H9 (cell line): ENCODE results near the gene PLA2G2C. TPM values are rescaled to one million over a fixed set of nuclear protein-coding genes. Genes with fewer than 3 reads are reported as not detected.

Source experiments
- DNase-seq: peaks from one replicate; pipeline ENCODE4 v3.0.0-alpha.2; 2017
- H2AFZ ChIP-seq: one replicate; pipeline ENCODE4 v1.6.1; 2013; ENCODE audit warnings: mild to moderate bottlenecking, low read length, control low read depth, moderate library complexity
- H2AK5ac ChIP-seq: 2 replicates; pipeline ENCODE4 v1.6.1; 2013; ENCODE audit warnings: low read length, control low read depth, mixed read lengths; ENCODE audit not compliant: insufficient read length
- H2BK120ac ChIP-seq: one replicate; pipeline ENCODE4 v1.6.1; 2013; ENCODE audit warnings: low read depth, mild to moderate bottlenecking, low read length, control low read depth, inconsistent platforms; ENCODE audit not compliant: poor library complexity, severe bottlenecking
- H2BK12ac ChIP-seq: 2 replicates; pipeline ENCODE4 v1.6.1; 2013; ENCODE audit warnings: low read length, control low read depth, mixed read lengths, low read depth; ENCODE audit not compliant: insufficient read length
- H2BK15ac ChIP-seq: 2 replicates; pipeline ENCODE4 v1.6.1; 2013; ENCODE audit warnings: low read depth, low read length, control low read depth
- H2BK20ac ChIP-seq: one replicate; pipeline ENCODE4 v1.6.1; 2013; ENCODE audit warnings: low read depth, mild to moderate bottlenecking, low read length, control low read depth, inconsistent platforms; ENCODE audit not compliant: poor library complexity, severe bottlenecking
- H2BK5ac ChIP-seq: 2 replicates; pipeline ENCODE4 v1.6.1; 2013; ENCODE audit warnings: low read length, control low read depth, mixed read lengths; ENCODE audit not compliant: insufficient read length
- H3K14ac ChIP-seq: 2 replicates; pipeline ENCODE4 v1.6.1; 2013; ENCODE audit warnings: low read length, control low read depth; ENCODE audit not compliant: insufficient read depth
- H3K18ac ChIP-seq: 2 replicates; pipeline ENCODE4 v1.6.1; 2013; ENCODE audit warnings: low read depth, mild to moderate bottlenecking, mixed read lengths, low read length, control low read depth; ENCODE audit not compliant: insufficient read length
- H3K23ac ChIP-seq: 2 replicates; pipeline ENCODE4 v1.6.1; 2013; ENCODE audit warnings: low read length, control low read depth, mixed read lengths, low read depth; ENCODE audit not compliant: insufficient read length
- H3K23me2 ChIP-seq: 2 replicates; pipeline ENCODE4 v1.6.1; 2013; ENCODE audit warnings: low read depth, mild to moderate bottlenecking, mixed read lengths, low read length, control low read depth; ENCODE audit not compliant: insufficient read length, poor library complexity, severe bottlenecking
- H3K27ac ChIP-seq: 2 replicates; pipeline ENCODE4 v1.5.1; 2013; ENCODE audit warnings: low read length, control low read depth, mixed read lengths, low read depth; ENCODE audit not compliant: insufficient read length
- H3K27me3 ChIP-seq: 2 replicates; pipeline ENCODE4 v1.6.1; 2013; ENCODE audit warnings: low read length, control low read depth, inconsistent platforms; ENCODE audit not compliant: insufficient read depth
- H3K4ac ChIP-seq: 2 replicates; pipeline ENCODE4 v1.6.1; 2013; ENCODE audit warnings: low read depth, mild to moderate bottlenecking, control low read depth, inconsistent platforms, low read length, moderate library complexity
- H3K4me1 ChIP-seq: 2 replicates; pipeline ENCODE4 v1.6.1; 2013; ENCODE audit warnings: low read length, control low read depth, inconsistent platforms; ENCODE audit not compliant: insufficient read depth
- H3K4me2 ChIP-seq: 2 replicates; pipeline ENCODE4 v1.6.1; 2013; ENCODE audit warnings: low read length, control low read depth, mixed read lengths; ENCODE audit not compliant: insufficient read length, insufficient read depth
- H3K56ac ChIP-seq: 2 replicates; pipeline ENCODE4 v1.6.1; 2013; ENCODE audit warnings: low read depth, mild to moderate bottlenecking, mixed read lengths, low read length, control low read depth; ENCODE audit not compliant: insufficient read length
- H3K79me1 ChIP-seq: 2 replicates; pipeline ENCODE4 v1.6.1; 2013; ENCODE audit warnings: low read depth, mild to moderate bottlenecking, moderate library complexity, low read length, control low read depth, inconsistent platforms; ENCODE audit not compliant: insufficient read depth, poor library complexity, severe bottlenecking
- H3K79me2 ChIP-seq: 2 replicates; pipeline ENCODE4 v1.6.1; 2013; ENCODE audit warnings: low read length, control low read depth, inconsistent platforms; ENCODE audit not compliant: insufficient read depth
- H3K9ac ChIP-seq: 2 replicates; pipeline ENCODE4 v1.6.1; 2013; ENCODE audit warnings: low read length, control low read depth, mixed read lengths; ENCODE audit not compliant: insufficient read length; ENCODE audit errors: extremely low read depth
- H3K9me3 ChIP-seq: one replicate; pipeline ENCODE4 v1.6.1; 2013; ENCODE audit warnings: low read depth, low read length, inconsistent platforms; ENCODE audit not compliant: control insufficient read depth
- H3T11ph ChIP-seq: one replicate; pipeline ENCODE4 v1.6.1; 2013; ENCODE audit warnings: mild to moderate bottlenecking, low read length, control low read depth, inconsistent platforms
- H4K20me1 ChIP-seq: one replicate; pipeline ENCODE4 v1.6.1; 2013; ENCODE audit not compliant: control insufficient read depth, insufficient read length, insufficient read depth
- H4K5ac ChIP-seq: 2 replicates; pipeline ENCODE4 v1.6.1; 2013; ENCODE audit warnings: low read depth, mild to moderate bottlenecking, mixed read lengths, low read length, control low read depth; ENCODE audit not compliant: insufficient read length
- H4K8ac ChIP-seq: replicated peaks from 2 replicates; pipeline ENCODE4 v1.6.1; 2013; ENCODE audit warnings: low read length, control low read depth, mixed read lengths, low read depth; ENCODE audit not compliant: insufficient read length
- H4K91ac ChIP-seq: 2 replicates; pipeline ENCODE4 v1.6.1; 2013; ENCODE audit warnings: low read depth, mild to moderate bottlenecking, moderate library complexity, mixed read lengths, low read length, control low read depth; ENCODE audit not compliant: insufficient read length
- H3K27ac Mint-ChIP-seq, 3 experiments: 2 replicates in 2 of 3; 3 replicates in 1 of 3; pipeline ENCODE4 v1.8.0; 2020 to 2021; ENCODE audit warnings: mixed read lengths in 3 of 3, mild to moderate bottlenecking in 1 of 3, moderate library complexity in 1 of 3
- H3K27me3 Mint-ChIP-seq: 2 replicates; pipeline ENCODE4 v1.8.0; 2021; ENCODE audit warnings: low read depth, mild to moderate bottlenecking, moderate library complexity, mixed read lengths
- H3K36me3 Mint-ChIP-seq, 3 experiments: 2 replicates in 2 of 3; 3 replicates in 1 of 3; pipeline ENCODE4 v1.8.0; 2020 to 2021; ENCODE audit warnings: low read depth in 3 of 3, mixed read lengths in 3 of 3; ENCODE audit not compliant: insufficient read depth in 1 of 3
- H3K4me1 Mint-ChIP-seq, 2 experiments: 2 replicates each; pipeline ENCODE4 v1.8.0; 2020; ENCODE audit warnings: mixed read lengths in 2 of 2
- H3K4me3 Mint-ChIP-seq, 2 experiments: 2 replicates in 1 of 2; 3 replicates in 1 of 2; pipeline ENCODE4 v1.8.0; 2020 to 2021; ENCODE audit warnings: mild to moderate bottlenecking in 2 of 2, mixed read lengths in 2 of 2, moderate library complexity in 1 of 2
- H3K9me3 Mint-ChIP-seq, 2 experiments: 2 replicates in 1 of 2; 3 replicates in 1 of 2; pipeline ENCODE4 v1.8.0; 2020; ENCODE audit warnings: mild to moderate bottlenecking in 2 of 2, mixed read lengths in 2 of 2, moderate library complexity in 1 of 2
- CTCF ChIP-seq: fragments of 200-600 bp; sonication (generic); conservative IDR thresholded peaks from 3 replicates; pipeline ENCODE4 v1.8.0; 2021; ENCODE audit warnings: antibody characterized with exemption, mild to moderate bottlenecking
- WGBS: extraction: QIAGEN DNeasy Blood & Tissue Kit; methylation state at CpG from one replicate; pipeline ENCODE4 v1.1.7; 2013; ENCODE audit warnings: missing lambda C conversion rate, low lambda C conversion rate, mixed read lengths; ENCODE audit not compliant: insufficient read length; ENCODE audit errors: extremely low coverage; 5-methylcytosine and 5-hydroxymethylcytosine counted together
- total RNA-seq: library from RNA; stranded (reverse); gene quantifications from 2 replicates; pipeline ENCODE4 v1.2.1, GENCODE V29; 2021

Gene PLA2G2C
- total RNA-seq, 1 experiment from 2014 or later = not detected

DNA sequence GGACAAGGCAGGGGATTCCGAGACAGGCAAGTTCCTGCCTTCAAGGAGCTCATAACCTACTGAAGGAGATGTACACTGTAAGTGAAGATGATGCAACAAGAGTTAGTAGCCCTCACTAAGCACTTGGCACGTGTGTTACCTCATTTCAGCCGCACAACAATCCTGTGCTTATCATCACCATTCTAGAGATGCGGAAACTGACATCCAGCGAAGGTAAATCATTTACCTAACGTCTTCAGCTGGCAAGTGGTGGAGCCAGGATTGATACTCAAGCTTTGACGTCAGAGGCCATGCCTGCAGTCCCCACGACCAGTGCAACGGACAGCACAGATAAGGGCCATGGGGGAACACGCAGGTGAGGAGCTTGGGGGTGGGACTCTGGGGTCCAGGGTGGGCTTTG lies 3.3 kb downstream of the PLA2G2C start:
- no peaks in the 10 kb centered on the region for H3K79me2 ChIP-seq
- H3K9ac ChIP-seq = no peak overlapping the region
- H2BK5ac ChIP-seq = no peak overlapping the region
- no peak overlapping the region for H3T11ph ChIP-seq
- Mint-ChIP-seq H3K4me3 (no peak overlapping the region), H3K9me3 (peaks cover 3 to 8% of the 10 kb centered on the region in 2 experiments; a peak in 4 of 5 replicates), H3K4me1 (peaks cover 16 to 21% of the 10 kb centered on the region in 2 experiments), H3K36me3 (no peaks in the 10 kb centered on the region), H3K27ac (no peak overlapping the region), H3K27me3 (peaks cover 82% of the 10 kb centered on the region)
- TF ChIP-seq CTCF = no peak
- 0 out of 2 replicates have a peak, but pooled peaks cover 3% of the 10 kb centered on the region for H3K4me1 ChIP-seq
- no CpG with 5 or more reads among the region's 10 CpGs for WGBS
- H4K5ac ChIP-seq = no peak overlapping the region
- H2BK15ac ChIP-seq = no peak overlapping the region
- no peak overlapping the region for H2BK20ac ChIP-seq
- no peak overlapping the region for H3K27ac ChIP-seq
- DNase-seq = no peak
- H2BK12ac ChIP-seq = no peak overlapping the region
- H3K27me3 ChIP-seq = no peaks in the 10 kb centered on the region; the same call in 1 of the 2 replicates
- no peak overlapping the region for H4K8ac ChIP-seq
- peaks cover 6% of the 10 kb centered on the region for H3K23me2 ChIP-seq
- no peak overlapping the region for H3K4me2 ChIP-seq
- no peak overlapping the region for H3K14ac ChIP-seq
- H2AFZ ChIP-seq = no peak overlapping the region
- no peak overlapping the region for H2AK5ac ChIP-seq
- H3K4ac ChIP-seq = no peak overlapping the region
- no peak overlapping the region for H4K91ac ChIP-seq
- no peak overlapping the region for H2BK120ac ChIP-seq
- no peak overlapping the region for H3K18ac ChIP-seq
- no peaks in the 10 kb centered on the region for H3K9me3 ChIP-seq
- H3K56ac ChIP-seq = no peak overlapping the region
- H3K79me1 ChIP-seq = no peaks in the 10 kb centered on the region
- H4K20me1 ChIP-seq = no peaks in the 10 kb centered on the region
- no peak overlapping the region for H3K23ac ChIP-seq
